H1 (cell line): Measurements from ENCODE around the gene MCM7. TPM values are rescaled to one million over a fixed set of nuclear protein-coding genes. Genes with fewer than 3 reads are reported as not detected.
A peak's percentile ranks its signal among the peaks of the same experiment; 100 is the strongest.

Source experiments
- CHD7 ChIP-seq: fragments of 300-600 bp; sonication (generic); IDR thresholded peaks from 2 replicates; pipeline ENCODE4 v1.7.1; 2012; ENCODE audit warnings: low read length, moderate library complexity, mild to moderate bottlenecking, inconsistent platforms; ENCODE audit not compliant: insufficient replicate concordance
- RNF2 ChIP-seq: fragments of 200-900, 300-1000 bp; sonication (generic); IDR thresholded peaks from 2 replicates; pipeline ENCODE4 v1.7.1; 2016; ENCODE audit warnings: borderline replicate concordance, low read depth, mild to moderate bottlenecking, antibody characterized with exemption, low read length; ENCODE audit not compliant: poor library complexity, severe bottlenecking; ENCODE audit errors: missing control alignments
- RXRA ChIP-seq: IDR thresholded peaks from 2 replicates; pipeline ENCODE4 v1.6.1; 2011; ENCODE audit warnings: low read depth, mild to moderate bottlenecking, low read length, moderate library complexity; ENCODE audit not compliant: insufficient read depth
- SAP30 ChIP-seq: fragments of 300-600 bp; sonication (generic); IDR thresholded peaks from 2 replicates; pipeline ENCODE4 v1.7.1; 2012; ENCODE audit warnings: low read length, moderate library complexity, mild to moderate bottlenecking, inconsistent platforms; ENCODE audit not compliant: insufficient read depth, insufficient replicate concordance
- polyA plus RNA-seq, 7 experiments: library from polyadenylated mRNA; depleted of rRNA in 3 of 7; stranded (reverse) in 5 of 7; unstranded in 2 of 7; fragments of >200 nt in 5 of 7; fragments of 200-250 nt in 2 of 7; gene quantifications; 1 replicate in 5 of 7; 2 replicates in 1 of 7; 4 replicates in 1 of 7; pipeline versions ENCODE4 v1.2.1 to v1.2.3, GENCODE V29; 2011 to 2013; ENCODE audit warnings: missing spikeins in 2 of 7, mixed read lengths in 2 of 7
- total RNA-seq: library from RNA; stranded (reverse); fragmentation: NEBNext Ultra II Directional; extraction: Animal tissue kit (Norgen Biotek cat#: 25700); gene quantifications from 2 replicates; pipeline ENCODE4 v1.2.1, GENCODE V29; 2021

Gene MCM7
- total and polyA plus RNA-seq, 2 of the 8 experiments (the other 6 are each of a cell fraction or from before 2014, with no cell fraction given), result 313 to 344 TPM

- TF ChIP-seq RXRA (no peak), SAP30 (peak; percentile 39), RNF2 (no peak), CHD7 (no peak)
Observed at GRCh38 chr7:100100420-100101015, 679 bp downstream of the MCM7 start (continued).
